ENCODE data around the gene HSD17B7.

- no peak for TF ChIP-seq CTCF (conservative IDR thresholded peaks at IDR 0.05)
- no peak for TF ChIP-seq ZFX (IDR thresholded peaks at IDR 0.05)
Observed at GRCh38 chr1:162859191-162859590, 68.7 kb downstream of the HSD17B7 start.
